Gastrocnemius medialis (tissue), 4 donors: ENCODE data around the gene PLCL1.

Source experiments
- CTCF ChIP-seq, 5 experiments: fragments of 450-650 bp in 3 of 5; fragments of 200-600 bp in 2 of 5; sonication (generic) in 2 of 5; IDR thresholded peaks in 4 of 5; conservative IDR thresholded peaks in 1 of 5; 1 replicate in 4 of 5; 2 replicates in 1 of 5; pipeline ENCODE4 v1.5.1; 2016 to 2019; ENCODE audit warnings: antibody characterized with exemption in 5 of 5, mild to moderate bottlenecking in 3 of 5, moderate library complexity in 3 of 5
- POLR2A ChIP-seq, 2 donors: fragments of 450-650 bp; IDR thresholded peaks; one replicate each; pipeline ENCODE4 v1.6.1; 2017; ENCODE audit warnings: antibody characterized with exemption in 2 of 2, mild to moderate bottlenecking in 2 of 2, moderate library complexity in 2 of 2

GRCh38 chr2:198146346-198146940 lies 342.1 kb downstream of the PLCL1 start:
- no peak for TF ChIP-seq CTCF (IDR thresholded peaks at IDR 0.05 in 4 of 5, conservative IDR thresholded peaks at IDR 0.05 in 1 of 5)
- no peak for TF ChIP-seq POLR2A (IDR thresholded peaks at IDR 0.05)
